H4 (cell line): ENCODE measurements around the gene EYS. TPM values are rescaled to one million over a fixed set of nuclear protein-coding genes. Genes with fewer than 3 reads are reported as not detected.
A peak's percentile ranks its signal among the peaks of the same experiment; 100 is the strongest.

Experiments used
- DNase-seq: peaks from one replicate; pipeline ENCODE4 v3.0.0-alpha.2; 2015; ENCODE audit warnings: low spot score
- total RNA-seq: library from RNA; depleted of rRNA; stranded (reverse); fragments of >200 nt; shearing (Covaris generic); gene quantifications from 2 replicates; pipeline ENCODE4 v1.2.3, GENCODE V29; 2014

The EYS gene
- total RNA-seq, 1 experiment from 2014 or later = 0.17 TPM

- no peak for DNase-seq
Observed at GRCh38 chr6:64310214-64310613, 1396.8 kb downstream of the EYS start.

- DNase-seq = no peak
Observed at GRCh38 chr6:64301307-64302236, 1405.5 kb downstream of the EYS start.

GRCh38 chr6:64299176-64299575 is 1407.8 kb downstream of the EYS start:
- DNase-seq = no peak

- no peak for DNase-seq
Observed at GRCh38 chr6:64294034-64294433, 1413.0 kb downstream of the EYS start.

GRCh38 chr6:64293298-64293697 is 1413.7 kb downstream of the EYS start:
- DNase-seq = no peak

GRCh38 chr6:64290867-64291266 is 1416.2 kb downstream of the EYS start:
- DNase-seq = no peak

GRCh38 chr6:64289931-64290330 is 1417.1 kb downstream of the EYS start:
- DNase-seq = no peak

GRCh38 chr6:64288351-64288750 is 1418.7 kb downstream of the EYS start:
- DNase-seq = no peak

- DNase-seq = no peak
Observed at GRCh38 chr6:64281167-64281566, 1425.9 kb downstream of the EYS start.

- DNase-seq = peak; percentile 56
Observed at GRCh38 chr6:64280569-64280968, 1426.5 kb downstream of the EYS start.

- no peak for DNase-seq
Observed at GRCh38 chr6:64270083-64270482, 1436.9 kb downstream of the EYS start.

GRCh38 chr6:64266351-64266821 is 1440.6 kb downstream of the EYS start:
- DNase-seq = peak; percentile 39

GRCh38 chr6:64263778-64264177 is 1443.2 kb downstream of the EYS start:
- DNase-seq = no peak

GRCh38 chr6:64259372-64259771 is 1447.7 kb downstream of the EYS start:
- DNase-seq = no peak

- no peak for DNase-seq
Observed at GRCh38 chr6:64258752-64259151, 1448.3 kb downstream of the EYS start.

- DNase-seq = no peak
Observed at GRCh38 chr6:64258302-64258701, 1448.7 kb downstream of the EYS start.

GRCh38 chr6:64257586-64257985 is 1449.4 kb downstream of the EYS start:
- no peak for DNase-seq

GRCh38 chr6:64256483-64256882 is 1450.5 kb downstream of the EYS start:
- DNase-seq = no peak

GRCh38 chr6:64255000-64255399 is 1452.0 kb downstream of the EYS start:
- no peak for DNase-seq

- DNase-seq = no peak
Observed at GRCh38 chr6:64254558-64254957, 1452.5 kb downstream of the EYS start.

- DNase-seq = no peak
Observed at GRCh38 chr6:64252256-64252655, 1454.8 kb downstream of the EYS start.

GRCh38 chr6:64250126-64250525 is 1456.9 kb downstream of the EYS start:
- DNase-seq = peak; percentile 88

GRCh38 chr6:64249115-64249514 is 1457.9 kb downstream of the EYS start:
- DNase-seq = peak; percentile 85

GRCh38 chr6:64243618-64244017 is 1463.4 kb downstream of the EYS start:
- DNase-seq = no peak
